Measurements from ENCODE around the gene CELF5.

CELF5 gene

GRCh38 chr19:3224346-3225168, at the start of gene CELF5:
Gene CELF5 (plus strand): TSS chr19:3224661. CDS start chr19:3224740, 79 bp downstream.
- peak; percentile 67 for DNase-seq

GRCh38 chr19:3175781-3176714, 48.4 kb upstream of the CELF5 start:
- peak; percentile 54 for DNase-seq

- DNase-seq, result peak; percentile 77
These were observed 47.6 kb upstream of the CELF5 start for GRCh38 chr19:3176715-3177501.

GRCh38 chr19:3178377-3178972, 46.0 kb upstream of the CELF5 start, which contains the start of gene S1PR4:
Gene S1PR4 (plus strand): TSS chr19:3178769. CDS start chr19:3178793, 24 bp downstream.
- DNase-seq, result peak; percentile 83

- DNase-seq, result peak; percentile 47
These were observed 45.3 kb upstream of the CELF5 start for GRCh38 chr19:3178973-3179738.

GRCh38 chr19:3179739-3180293, 44.6 kb upstream of the CELF5 start:
- no peak for DNase-seq

GRCh38 chr19:3183721-3184641, 40.5 kb upstream of the CELF5 start:
- DNase-seq, result no peak

- DNase-seq, result no peak
These were observed 39.5 kb upstream of the CELF5 start for GRCh38 chr19:3184847-3185460.

- peak; percentile 95 for DNase-seq
These were observed 38.9 kb upstream of the CELF5 start, which contains the start of gene NCLN for GRCh38 chr19:3185461-3186159. Gene NCLN (plus strand): TSS chr19:3185930. CDS start chr19:3186031, 101 bp downstream.

GRCh38 chr19:3186160-3186688, 38.2 kb upstream of the CELF5 start:
- no peak for DNase-seq

GRCh38 chr19:3186891-3187661, 37.4 kb upstream of the CELF5 start:
- no peak for DNase-seq

GRCh38 chr19:3187662-3188511, 36.6 kb upstream of the CELF5 start:
- DNase-seq, result no peak

GRCh38 chr19:3188627-3189596, 35.5 kb upstream of the CELF5 start:
- no peak for DNase-seq

- no peak for DNase-seq
These were observed 34.6 kb upstream of the CELF5 start for GRCh38 chr19:3189702-3190469.

- no peak for DNase-seq
These were observed 34.0 kb upstream of the CELF5 start for GRCh38 chr19:3190470-3190770.

All from CD4-positive, alpha-beta T cell treated with Interleukin-12 subunit alpha and Interleukin-12 subunit beta, for 1 hour (primary cell).